ENCODE data around the gene ZNF646. TPM values are rescaled to one million over a fixed set of nuclear protein-coding genes. Genes with fewer than 3 reads are reported as not detected.

The ZNF646 gene
- total and polyA plus RNA-seq, 2 of the 13 experiments (the other 11 are each of a cell fraction or from before 2014, with no cell fraction given): 3.4 to 10.9 TPM

DNA sequence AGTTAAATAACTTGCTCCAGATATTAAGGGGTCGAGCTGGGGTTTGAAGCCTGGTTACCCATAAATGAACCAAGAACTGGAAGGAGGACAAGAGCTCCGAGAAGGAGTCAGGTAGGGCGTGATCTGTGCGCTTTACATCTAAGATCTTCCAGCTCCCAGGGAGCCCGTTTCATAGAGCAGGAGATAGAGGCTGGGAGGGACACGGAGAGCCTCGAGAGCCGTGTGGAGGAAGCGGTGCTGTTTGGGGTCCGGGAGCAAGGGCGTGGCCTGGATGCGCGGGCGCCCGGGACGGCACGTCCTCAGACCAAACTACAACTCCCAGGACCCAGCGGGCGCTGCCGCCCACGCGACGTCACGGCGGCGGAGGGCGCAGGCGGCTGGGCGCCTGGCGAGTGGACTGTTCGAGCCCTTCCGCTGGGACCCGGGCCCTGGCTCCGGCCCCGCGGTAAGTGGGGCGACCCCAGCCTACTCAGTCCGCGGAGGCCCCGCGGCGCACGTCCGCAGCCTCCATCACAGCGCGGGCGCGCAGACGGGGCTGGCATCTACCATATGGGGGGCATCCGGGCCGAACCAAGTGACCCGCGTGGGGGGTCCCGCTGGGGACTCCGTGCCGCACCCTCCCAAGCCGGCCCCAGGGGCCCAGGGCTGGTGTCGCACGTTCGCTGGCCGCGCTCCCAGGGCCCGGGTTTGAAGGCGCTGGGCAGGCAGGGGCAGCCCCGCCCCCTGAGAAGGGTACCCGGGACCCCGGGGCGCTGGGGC, 34.0 kb downstream of the ZNF646 start, which contains the start of gene BCKDK (continued):
- TF ChIP-seq, protein P1, sequence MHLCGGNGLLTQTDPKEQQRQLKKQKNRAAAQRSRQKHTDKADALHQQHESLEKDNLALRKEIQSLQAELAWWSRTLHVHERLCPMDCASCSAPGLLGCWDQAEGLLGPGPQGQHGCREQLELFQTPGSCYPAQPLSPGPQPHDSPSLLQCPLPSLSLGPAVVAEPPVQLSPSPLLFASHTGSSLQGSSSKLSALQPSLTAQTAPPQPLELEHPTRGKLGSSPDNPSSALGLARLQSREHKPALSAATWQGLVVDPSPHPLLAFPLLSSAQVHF (CRISPR knock-in tag; IDR thresholded peaks at IDR 0.05): 0 out of 2 replicates have a peak, but pooled peaks have one; percentile 36
- TF ChIP-seq FOXC1 (CRISPR knock-in tag; IDR thresholded peaks at IDR 0.05; ENCODE audit: borderline replicate concordance) (peak; percentile 86; the same call in 1 of the 2 replicates), DNMT3B (CRISPR knock-in tag; conservative IDR thresholded peaks at IDR 0.05) (no peak), ZNF367 (CRISPR knock-in tag; IDR thresholded peaks at IDR 0.05; ENCODE audit: borderline replicate concordance) (no peak), MEIS2 (CRISPR knock-in tag; IDR thresholded peaks at IDR 0.05) (no peak), NFATC3 (CRISPR knock-in tag; IDR thresholded peaks at IDR 0.05) (no peak), ZBTB42 (CRISPR knock-in tag; IDR thresholded peaks at IDR 0.05) (0 out of 2 replicates have a peak, but pooled peaks have one; percentile 8), ZNF510 (CRISPR knock-in tag; IDR thresholded peaks at IDR 0.05; ENCODE audit: low read depth) (no peak), FOXA3 (CRISPR knock-in tag; IDR thresholded peaks at IDR 0.05) (peak; percentile 37; the same call in 1 of the 2 replicates), CEBPB (IDR thresholded peaks at IDR 0.05; ENCODE audit: borderline replicate concordance, low read depth, low read length) (no peak), ONECUT2 (CRISPR knock-in tag; IDR thresholded peaks at IDR 0.05) (0 out of 2 replicates have a peak, but pooled peaks have one; percentile 39), ZKSCAN1 (IDR thresholded peaks at IDR 0.05; ENCODE audit: low read length) (no peak), PAX8 (CRISPR knock-in tag; IDR thresholded peaks at IDR 0.05; ENCODE audit: borderline replicate concordance) (peak; percentile 81; the same call in 1 of the 2 replicates)
- TF ChIP-seq, protein P2, sequence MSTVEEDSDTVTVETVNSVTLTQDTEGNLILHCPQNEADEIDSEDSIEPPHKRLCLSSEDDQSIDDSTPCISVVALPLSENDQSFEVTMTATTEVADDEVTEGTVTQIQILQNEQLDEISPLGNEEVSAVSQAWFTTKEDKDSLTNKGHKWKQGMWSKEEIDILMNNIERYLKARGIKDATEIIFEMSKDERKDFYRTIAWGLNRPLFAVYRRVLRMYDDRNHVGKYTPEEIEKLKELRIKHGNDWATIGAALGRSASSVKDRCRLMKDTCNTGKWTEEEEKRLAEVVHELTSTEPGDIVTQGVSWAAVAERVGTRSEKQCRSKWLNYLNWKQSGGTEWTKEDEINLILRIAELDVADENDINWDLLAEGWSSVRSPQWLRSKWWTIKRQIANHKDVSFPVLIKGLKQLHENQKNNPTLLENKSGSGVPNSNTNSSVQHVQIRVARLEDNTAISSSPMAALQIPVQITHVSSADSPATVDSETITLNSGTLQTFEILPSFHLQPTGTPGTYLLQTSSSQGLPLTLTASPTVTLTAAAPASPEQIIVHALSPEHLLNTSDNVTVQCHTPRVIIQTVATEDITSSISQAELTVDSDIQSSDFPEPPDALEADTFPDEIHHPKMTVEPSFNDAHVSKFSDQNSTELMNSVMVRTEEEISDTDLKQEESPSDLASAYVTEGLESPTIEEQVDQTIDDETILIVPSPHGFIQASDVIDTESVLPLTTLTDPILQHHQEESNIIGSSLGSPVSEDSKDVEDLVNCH (CRISPR knock-in tag; IDR thresholded peaks at IDR 0.05): no peak
- TF ChIP-seq, protein P3, sequence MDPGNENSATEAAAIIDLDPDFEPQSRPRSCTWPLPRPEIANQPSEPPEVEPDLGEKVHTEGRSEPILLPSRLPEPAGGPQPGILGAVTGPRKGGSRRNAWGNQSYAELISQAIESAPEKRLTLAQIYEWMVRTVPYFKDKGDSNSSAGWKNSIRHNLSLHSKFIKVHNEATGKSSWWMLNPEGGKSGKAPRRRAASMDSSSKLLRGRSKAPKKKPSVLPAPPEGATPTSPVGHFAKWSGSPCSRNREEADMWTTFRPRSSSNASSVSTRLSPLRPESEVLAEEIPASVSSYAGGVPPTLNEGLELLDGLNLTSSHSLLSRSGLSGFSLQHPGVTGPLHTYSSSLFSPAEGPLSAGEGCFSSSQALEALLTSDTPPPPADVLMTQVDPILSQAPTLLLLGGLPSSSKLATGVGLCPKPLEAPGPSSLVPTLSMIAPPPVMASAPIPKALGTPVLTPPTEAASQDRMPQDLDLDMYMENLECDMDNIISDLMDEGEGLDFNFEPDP (CRISPR knock-in tag; conservative IDR thresholded peaks at IDR 0.05): no peak
- TF ChIP-seq, protein P4, sequence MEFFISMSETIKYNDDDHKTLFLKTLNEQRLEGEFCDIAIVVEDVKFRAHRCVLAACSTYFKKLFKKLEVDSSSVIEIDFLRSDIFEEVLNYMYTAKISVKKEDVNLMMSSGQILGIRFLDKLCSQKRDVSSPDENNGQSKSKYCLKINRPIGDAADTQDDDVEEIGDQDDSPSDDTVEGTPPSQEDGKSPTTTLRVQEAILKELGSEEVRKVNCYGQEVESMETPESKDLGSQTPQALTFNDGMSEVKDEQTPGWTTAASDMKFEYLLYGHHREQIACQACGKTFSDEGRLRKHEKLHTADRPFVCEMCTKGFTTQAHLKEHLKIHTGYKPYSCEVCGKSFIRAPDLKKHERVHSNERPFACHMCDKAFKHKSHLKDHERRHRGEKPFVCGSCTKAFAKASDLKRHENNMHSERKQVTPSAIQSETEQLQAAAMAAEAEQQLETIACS (CRISPR knock-in tag; IDR thresholded peaks at IDR 0.05): no peak; the same call in 1 of the 2 replicates
- TF ChIP-seq, protein P5, sequence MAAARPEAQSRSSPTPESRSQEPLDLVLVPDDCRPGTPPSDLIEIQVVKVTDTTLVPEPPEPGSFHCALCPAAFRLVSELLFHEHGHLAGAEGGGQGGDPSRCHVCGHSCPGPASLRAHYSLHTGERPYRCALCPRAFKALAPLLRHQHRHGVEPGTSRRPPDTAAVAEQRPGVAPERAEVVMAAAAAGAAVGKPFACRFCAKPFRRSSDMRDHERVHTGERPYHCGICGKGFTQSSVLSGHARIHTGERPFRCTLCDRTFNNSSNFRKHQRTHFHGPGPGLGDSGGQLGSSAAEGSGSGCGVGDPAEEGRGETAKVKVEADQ (CRISPR knock-in tag; IDR thresholded peaks at IDR 0.05; ENCODE audit: borderline replicate concordance): peak; percentile 51; the same call in 1 of the 2 replicates
- TF ChIP-seq, protein P6, sequence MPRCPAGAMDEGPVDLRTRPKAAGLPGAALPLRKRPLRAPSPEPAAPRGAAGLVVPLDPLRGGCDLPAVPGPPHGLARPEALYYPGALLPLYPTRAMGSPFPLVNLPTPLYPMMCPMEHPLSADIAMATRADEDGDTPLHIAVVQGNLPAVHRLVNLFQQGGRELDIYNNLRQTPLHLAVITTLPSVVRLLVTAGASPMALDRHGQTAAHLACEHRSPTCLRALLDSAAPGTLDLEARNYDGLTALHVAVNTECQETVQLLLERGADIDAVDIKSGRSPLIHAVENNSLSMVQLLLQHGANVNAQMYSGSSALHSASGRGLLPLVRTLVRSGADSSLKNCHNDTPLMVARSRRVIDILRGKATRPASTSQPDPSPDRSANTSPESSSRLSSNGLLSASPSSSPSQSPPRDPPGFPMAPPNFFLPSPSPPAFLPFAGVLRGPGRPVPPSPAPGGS (CRISPR knock-in tag; IDR thresholded peaks at IDR 0.05): peak; percentile 77; the same call in 1 of the 2 replicates
- TF ChIP-seq, protein P7, sequence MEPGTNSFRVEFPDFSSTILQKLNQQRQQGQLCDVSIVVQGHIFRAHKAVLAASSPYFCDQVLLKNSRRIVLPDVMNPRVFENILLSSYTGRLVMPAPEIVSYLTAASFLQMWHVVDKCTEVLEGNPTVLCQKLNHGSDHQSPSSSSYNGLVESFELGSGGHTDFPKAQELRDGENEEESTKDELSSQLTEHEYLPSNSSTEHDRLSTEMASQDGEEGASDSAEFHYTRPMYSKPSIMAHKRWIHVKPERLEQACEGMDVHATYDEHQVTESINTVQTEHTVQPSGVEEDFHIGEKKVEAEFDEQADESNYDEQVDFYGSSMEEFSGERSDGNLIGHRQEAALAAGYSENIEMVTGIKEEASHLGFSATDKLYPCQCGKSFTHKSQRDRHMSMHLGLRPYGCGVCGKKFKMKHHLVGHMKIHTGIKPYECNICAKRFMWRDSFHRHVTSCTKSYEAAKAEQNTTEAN (CRISPR knock-in tag; conservative IDR thresholded peaks at IDR 0.05): peak; percentile 30; the same call in 1 of the 2 replicates
